B cell (primary cell): Measurements from ENCODE around the gene GFOD1. TPM values are rescaled to one million over a fixed set of nuclear protein-coding genes. Genes with fewer than 3 reads are reported as not detected.

Experiments
- ATAC-seq: fragments of 200-7000 bp; cut with Tn5 transposase; one replicate; pipeline ENCODE4 v1.10.0; 2021; ENCODE audit warnings: low read depth, mild to moderate bottlenecking, moderate number of reproducible peaks, moderate library complexity
- CTCF ChIA-PET: fragments of 350-600 bp; sonication (Branson Sonifier 250); formaldehyde crosslinking; loops from one replicate; lab custom pipeline; 2021; ENCODE audit warnings: antibody characterized with exemption, inconsistent platforms; lab: Charles Lee
- POLR2A ChIA-PET: fragments of 350-600 bp; sonication (Branson Sonifier 250); formaldehyde crosslinking; loops from one replicate; lab custom pipeline; 2021; ENCODE audit warnings: antibody characterized with exemption; lab: Charles Lee
- DNase-seq: peaks from one replicate; pipeline ENCODE4 v3.0.0; 2013
- H2AFZ ChIP-seq: 2 replicates; pipeline ENCODE4 v1.6.1; 2012; ENCODE audit warnings: mild to moderate bottlenecking, low read depth, low read length; ENCODE audit not compliant: insufficient read depth, poor library complexity, severe bottlenecking
- H3K27ac ChIP-seq, 2 donors: 1 replicate in 1 of 2; 2 replicates in 1 of 2; pipeline ENCODE4 v1.5.1; 2012 to 2013; ENCODE audit warnings: low read length in 2 of 2, mild to moderate bottlenecking in 2 of 2, moderate library complexity in 1 of 2
- H3K27me3 ChIP-seq, 4 experiments: fragments of 200-600 bp in 1 of 4; sonication (generic) in 1 of 4; replicated peaks in 1 of 4; 1 replicate in 2 of 4; 2 replicates in 2 of 4; pipeline versions ENCODE4 v1.6.1 to v1.7.0; 2013 to 2016; ENCODE audit warnings: low read length in 3 of 4, mild to moderate bottlenecking in 2 of 4, mixed read lengths in 1 of 4, moderate library complexity in 1 of 4; ENCODE audit not compliant: insufficient read depth in 4 of 4, control insufficient read depth in 3 of 4; ENCODE audit errors: control extremely low read depth in 1 of 4
- H3K36me3 ChIP-seq, 2 experiments: replicated peaks in 1 of 2; 1 replicate in 1 of 2; 2 replicates in 1 of 2; pipeline versions ENCODE4 v1.6.1 to v1.7.1; 2013; ENCODE audit warnings: low read length in 1 of 2; ENCODE audit not compliant: insufficient read depth in 2 of 2, control insufficient read depth in 1 of 2; ENCODE audit errors: control extremely low read depth in 1 of 2, extremely low read depth in 1 of 2
- H3K4me1 ChIP-seq, 2 donors: fragments of 200-600 bp in 1 of 2; sonication (generic) in 1 of 2; 1 replicate in 1 of 2; 2 replicates in 1 of 2; pipeline versions ENCODE4 v1.5.1 to v1.6.1; 2013 to 2017; ENCODE audit warnings: low read length in 2 of 2; ENCODE audit not compliant: control insufficient read depth in 2 of 2, insufficient read depth in 2 of 2
- H3K4me2 ChIP-seq: replicated peaks from 2 replicates; pipeline ENCODE3; 2012; ENCODE audit warnings: mild to moderate bottlenecking, low read depth, low read length; ENCODE audit not compliant: poor library complexity, severe bottlenecking
- H3K4me3 ChIP-seq, 5 experiments: fragments of 200-600 bp in 1 of 5; sonication (generic) in 1 of 5; 1 replicate in 3 of 5; 2 replicates in 2 of 5; pipeline versions ENCODE4 v1.5.1 to v1.7.0; 2011 to 2016; ENCODE audit warnings: low read length in 4 of 5, mild to moderate bottlenecking in 4 of 5, low read depth in 2 of 5, control low read depth in 1 of 5, moderate library complexity in 1 of 5; ENCODE audit not compliant: insufficient read depth in 1 of 5; ENCODE audit errors: control extremely low read depth in 1 of 5, extremely low read depth in 1 of 5
- H3K79me2 ChIP-seq: fragments of 200-600 bp; sonication (generic); one replicate; pipeline ENCODE4 v1.6.0; 2016; ENCODE audit warnings: low read length; ENCODE audit not compliant: control insufficient read depth, insufficient read depth
- H3K9ac ChIP-seq: fragments of 200-600 bp; sonication (generic); 2 replicates; pipeline ENCODE4 v1.6.1; 2017; ENCODE audit warnings: mild to moderate bottlenecking, low read length, moderate library complexity
- H3K9me3 ChIP-seq, 3 donors: one replicate each; pipeline versions ENCODE4 v1.6.1 to v1.7.1; 2013; ENCODE audit warnings: low read length in 2 of 3; ENCODE audit not compliant: control insufficient read depth in 2 of 3, insufficient read depth in 1 of 3; ENCODE audit errors: control extremely low read depth in 1 of 3
- H4K20me1 ChIP-seq: 2 replicates; pipeline ENCODE4 v1.6.0; 2012; ENCODE audit warnings: mild to moderate bottlenecking, low read length; ENCODE audit not compliant: insufficient read depth, control insufficient read depth, poor library complexity, severe bottlenecking
- H3K27ac Mint-ChIP-seq: one replicate; pipeline ENCODE4 v1.8.0; 2021; ENCODE audit warnings: mixed read lengths
- H3K27me3 Mint-ChIP-seq: one replicate; pipeline ENCODE4 v1.8.0; 2021; ENCODE audit warnings: mixed read lengths
- H3K4me1 Mint-ChIP-seq: one replicate; pipeline ENCODE4 v1.8.0; 2021; ENCODE audit warnings: mixed read lengths
- H3K4me3 Mint-ChIP-seq: one replicate; pipeline ENCODE4 v1.8.0; 2021; ENCODE audit warnings: mixed read lengths
- H3K9me3 Mint-ChIP-seq: one replicate; pipeline ENCODE4 v1.8.0; 2022; ENCODE audit warnings: mixed read lengths; ENCODE audit not compliant: insufficient read depth
- EZH2 ChIP-seq: IDR thresholded peaks from 2 replicates; pipeline ENCODE4 v1.6.1; 2012; ENCODE audit warnings: borderline replicate concordance, low read depth, mild to moderate bottlenecking, moderate library complexity, low read length; ENCODE audit not compliant: insufficient read depth, poor library complexity, severe bottlenecking
- WGBS: methylation state at CpG from one replicate; pipeline ENCODE4 v1.1.5; 2013; ENCODE audit warnings: missing lambda C conversion rate; ENCODE audit not compliant: insufficient coverage; 5-methylcytosine and 5-hydroxymethylcytosine counted together
- intact Hi-C: fragments of 100-400 bp; cut with micrococcal nuclease; formaldehyde crosslinking; loops from one replicate; pipeline ENCODE4 v1.10.0; 2022
- polyA plus RNA-seq: library from polyadenylated mRNA; depleted of rRNA; stranded (reverse); fragments of >200 nt; gene quantifications from 2 replicates; pipeline ENCODE4 v1.2.3, GENCODE V29; 2012
- total RNA-seq, 2 donors: library from RNA; stranded (reverse); fragments of 120-200 nt in 1 of 2; gene quantifications; 1 replicate in 1 of 2; 2 replicates in 1 of 2; pipeline versions ENCODE4 v1.2.3 to v1.2.4, GENCODE V29; 2013 to 2022
- TF ChIP-seq, protein P1 (sequence below): fragments of 200-600 bp; IDR thresholded peaks from one replicate; pipeline ENCODE4 v1.8.0; 2022; ENCODE audit warnings: antibody characterized with exemption, mild to moderate bottlenecking

Gene GFOD1
- total and polyA plus RNA-seq, 2 donors (not counting 1 experiment from before 2014, with no cell fraction given): 8.3 to 42.4 TPM

DNA sequence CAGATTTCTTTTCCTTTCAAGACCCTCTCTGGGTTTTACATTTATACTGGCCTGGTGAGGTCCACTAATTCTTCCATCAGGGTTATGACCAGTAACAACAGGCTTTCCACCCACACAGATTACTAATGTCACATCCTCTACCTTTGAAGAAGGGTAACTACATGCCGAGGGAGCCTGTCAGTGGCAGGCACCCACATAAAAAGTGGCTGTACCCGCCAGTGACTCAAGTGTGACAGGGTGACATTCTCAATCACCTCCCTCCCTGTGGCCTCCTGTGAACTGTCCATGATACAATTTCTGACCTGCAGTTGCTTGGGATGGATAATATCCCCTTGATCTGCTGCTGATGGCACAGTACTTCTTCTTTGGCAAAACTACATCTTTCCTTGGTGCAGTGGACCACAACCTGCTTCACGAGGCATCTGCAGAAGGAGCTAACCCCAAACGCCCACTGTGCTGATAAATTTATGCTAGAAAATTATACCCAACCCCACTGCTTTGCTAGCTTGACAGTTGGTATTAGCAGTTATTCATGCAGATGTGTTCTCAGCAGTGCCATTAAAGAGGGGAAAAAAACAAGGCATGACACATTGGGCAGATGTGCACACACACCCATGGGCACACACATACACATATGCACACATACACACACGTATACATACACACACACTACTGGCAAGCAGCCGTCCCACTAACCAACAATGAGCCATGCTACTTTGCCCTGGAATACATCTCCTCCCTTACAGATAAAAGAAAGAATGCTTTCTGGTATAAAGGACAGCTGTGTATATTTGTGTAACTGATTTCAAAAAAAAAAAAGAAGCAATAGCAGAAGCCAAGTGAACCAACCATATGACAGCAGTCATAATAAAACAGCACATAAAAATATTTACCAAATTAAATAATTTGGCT is 20.8 kb downstream of the GFOD1 start:
- H3K27ac Mint-ChIP-seq: peak overlapping the region; percentile 8
- no peak overlapping the region for H3K4me3 Mint-ChIP-seq
- WGBS: 47% methylated on average over 2 of the region's 6 CpGs
- no peak for DNase-seq
- CTCF ChIA-PET: interaction anchor here (1.0 kb wide), 1 partner anchor 10 kb away, joined by 4 read pairs; no protein-coding TSS in a partner anchor
- Histone ChIP-seq H3K9ac (no peak overlapping the region), H3K27ac (no peak overlapping the region), H3K4me2 (no peak overlapping the region), H3K4me3 (no peak overlapping the region), H3K9me3 (peaks cover 0 to 4% (median 0%) of the 10 kb centered on the region in 3 donors), H3K36me3 (peaks cover 0 to 2% of the 10 kb centered on the region in 2 experiments), H3K27me3 (no peaks in the 10 kb centered on the region), H4K20me1 (no peaks in the 10 kb centered on the region), H3K4me1 (peaks cover 28 to 58% of the 10 kb centered on the region in 2 donors), H3K79me2 (peaks cover 42% of the 10 kb centered on the region), H2AFZ (no peak overlapping the region)
- TF ChIP-seq, protein P1, sequence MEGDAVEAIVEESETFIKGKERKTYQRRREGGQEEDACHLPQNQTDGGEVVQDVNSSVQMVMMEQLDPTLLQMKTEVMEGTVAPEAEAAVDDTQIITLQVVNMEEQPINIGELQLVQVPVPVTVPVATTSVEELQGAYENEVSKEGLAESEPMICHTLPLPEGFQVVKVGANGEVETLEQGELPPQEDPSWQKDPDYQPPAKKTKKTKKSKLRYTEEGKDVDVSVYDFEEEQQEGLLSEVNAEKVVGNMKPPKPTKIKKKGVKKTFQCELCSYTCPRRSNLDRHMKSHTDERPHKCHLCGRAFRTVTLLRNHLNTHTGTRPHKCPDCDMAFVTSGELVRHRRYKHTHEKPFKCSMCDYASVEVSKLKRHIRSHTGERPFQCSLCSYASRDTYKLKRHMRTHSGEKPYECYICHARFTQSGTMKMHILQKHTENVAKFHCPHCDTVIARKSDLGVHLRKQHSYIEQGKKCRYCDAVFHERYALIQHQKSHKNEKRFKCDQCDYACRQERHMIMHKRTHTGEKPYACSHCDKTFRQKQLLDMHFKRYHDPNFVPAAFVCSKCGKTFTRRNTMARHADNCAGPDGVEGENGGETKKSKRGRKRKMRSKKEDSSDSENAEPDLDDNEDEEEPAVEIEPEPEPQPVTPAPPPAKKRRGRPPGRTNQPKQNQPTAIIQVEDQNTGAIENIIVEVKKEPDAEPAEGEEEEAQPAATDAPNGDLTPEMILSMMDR: no peak
- peak; percentile 39 for ATAC-seq
- POLR2A ChIA-PET: no interaction called here
- peaks cover 73% of the 10 kb centered on the region for H3K4me1 Mint-ChIP-seq
- no peaks in the 10 kb centered on the region for H3K9me3 Mint-ChIP-seq
- intact Hi-C loops: no loop called here
- H3K27me3 Mint-ChIP-seq: no peaks in the 10 kb centered on the region

DNA sequence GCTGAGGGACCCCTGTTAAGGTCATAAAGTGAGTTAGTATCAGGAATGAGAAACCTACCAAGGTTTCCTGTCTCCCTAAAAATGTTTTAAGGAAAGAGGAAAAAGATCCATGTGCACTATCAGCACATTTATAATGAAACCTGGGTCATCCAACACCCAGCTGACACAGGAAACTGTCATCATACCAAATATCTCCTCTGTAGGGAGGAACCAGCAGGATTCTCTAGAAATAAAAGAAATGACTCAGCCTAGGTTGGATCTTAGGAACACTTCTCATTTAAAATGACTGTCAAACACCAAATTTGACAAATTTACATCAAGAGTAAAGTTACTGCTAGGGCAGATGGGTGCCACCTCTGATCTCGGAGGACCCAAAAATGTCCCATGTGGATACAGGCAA is 21.7 kb downstream of the GFOD1 start:
- TF ChIP-seq, protein P1: no peak
- no peak for TF ChIP-seq EZH2
- Histone ChIP-seq H4K20me1 (no peaks in the 10 kb centered on the region), H3K27me3 (no peaks in the 10 kb centered on the region), H3K4me1 (peaks cover 32 to 61% of the 10 kb centered on the region in 2 donors), H3K36me3 (peaks cover 0 to 6% of the 10 kb centered on the region in 2 experiments), H3K9ac (no peak overlapping the region), H3K4me2 (no peak overlapping the region), H3K79me2 (peaks cover 46% of the 10 kb centered on the region), H3K27ac (no peak overlapping the region), H3K9me3 (peaks cover 0 to 4% (median 0%) of the 10 kb centered on the region in 3 donors), H3K4me3 (no peak overlapping the region), H2AFZ (no peak overlapping the region)
- DNase-seq (no peak), ATAC-seq (no peak)
- H3K9me3 Mint-ChIP-seq: no peaks in the 10 kb centered on the region
- peaks cover 73% of the 10 kb centered on the region for H3K4me1 Mint-ChIP-seq
- peak overlapping the region; percentile 8 for H3K27ac Mint-ChIP-seq
- no peaks in the 10 kb centered on the region for H3K27me3 Mint-ChIP-seq
- ChIA-PET CTCF (interaction anchor here (0.7 to 1.8 kb wide), 3 partner anchors 8 to 58 kb away, joined by 3 to 4 read pairs (median 3); no protein-coding TSS in a partner anchor), POLR2A (interaction anchor here (0.5 to 0.6 kb wide), 2 partner anchors 190 to 296 kb away, joined by 5 to 6 read pairs; no protein-coding TSS in a partner anchor)
- 100% methylated on average over 1 of the region's 1 CpG for WGBS
- no peak overlapping the region for H3K4me3 Mint-ChIP-seq
- intact Hi-C loops: no loop called here
